Ishikawa (cell line): ENCODE data around the gene EMC9.

Experiments
- CEBPB ChIP-seq: IDR thresholded peaks from 2 replicates; pipeline ENCODE4 v1.6.1; 2012
- EP300 ChIP-seq: IDR thresholded peaks from 2 replicates; pipeline ENCODE4 v1.6.1; 2012; ENCODE audit warnings: borderline replicate concordance
- MAX ChIP-seq: IDR thresholded peaks from 2 replicates; pipeline ENCODE4 v1.6.1; 2012
- RAD21 ChIP-seq: IDR thresholded peaks from 2 replicates; pipeline ENCODE4 v1.6.1; 2012; ENCODE audit warnings: low read depth
- TAF1 ChIP-seq: IDR thresholded peaks from 2 replicates; pipeline ENCODE4 v1.6.1; 2012; ENCODE audit warnings: low read depth, mild to moderate bottlenecking
- TCF12 ChIP-seq: IDR thresholded peaks from 2 replicates; pipeline ENCODE4 v1.6.1; 2012; ENCODE audit warnings: low read depth
- YY1 ChIP-seq: IDR thresholded peaks from 2 replicates; pipeline ENCODE4 v1.6.1; 2012; ENCODE audit warnings: low read depth
- ZBTB7A ChIP-seq: IDR thresholded peaks from 2 replicates; pipeline ENCODE4 v1.6.1; 2012; ENCODE audit warnings: low read depth
- TF ChIP-seq, protein P1 (sequence below): IDR thresholded peaks from 2 replicates; pipeline ENCODE4 v1.6.1; 2012; ENCODE audit warnings: low read depth, mild to moderate bottlenecking

GRCh38 chr14:24139272-24139934 lies 2.0 kb downstream of the EMC9 start:
- TF ChIP-seq TCF12 (no peak), RAD21 (no peak), YY1 (no peak), EP300 (no peak), CEBPB (no peak), MAX (no peak), TAF1 (no peak), ZBTB7A (no peak)
- TF ChIP-seq, protein P1, sequence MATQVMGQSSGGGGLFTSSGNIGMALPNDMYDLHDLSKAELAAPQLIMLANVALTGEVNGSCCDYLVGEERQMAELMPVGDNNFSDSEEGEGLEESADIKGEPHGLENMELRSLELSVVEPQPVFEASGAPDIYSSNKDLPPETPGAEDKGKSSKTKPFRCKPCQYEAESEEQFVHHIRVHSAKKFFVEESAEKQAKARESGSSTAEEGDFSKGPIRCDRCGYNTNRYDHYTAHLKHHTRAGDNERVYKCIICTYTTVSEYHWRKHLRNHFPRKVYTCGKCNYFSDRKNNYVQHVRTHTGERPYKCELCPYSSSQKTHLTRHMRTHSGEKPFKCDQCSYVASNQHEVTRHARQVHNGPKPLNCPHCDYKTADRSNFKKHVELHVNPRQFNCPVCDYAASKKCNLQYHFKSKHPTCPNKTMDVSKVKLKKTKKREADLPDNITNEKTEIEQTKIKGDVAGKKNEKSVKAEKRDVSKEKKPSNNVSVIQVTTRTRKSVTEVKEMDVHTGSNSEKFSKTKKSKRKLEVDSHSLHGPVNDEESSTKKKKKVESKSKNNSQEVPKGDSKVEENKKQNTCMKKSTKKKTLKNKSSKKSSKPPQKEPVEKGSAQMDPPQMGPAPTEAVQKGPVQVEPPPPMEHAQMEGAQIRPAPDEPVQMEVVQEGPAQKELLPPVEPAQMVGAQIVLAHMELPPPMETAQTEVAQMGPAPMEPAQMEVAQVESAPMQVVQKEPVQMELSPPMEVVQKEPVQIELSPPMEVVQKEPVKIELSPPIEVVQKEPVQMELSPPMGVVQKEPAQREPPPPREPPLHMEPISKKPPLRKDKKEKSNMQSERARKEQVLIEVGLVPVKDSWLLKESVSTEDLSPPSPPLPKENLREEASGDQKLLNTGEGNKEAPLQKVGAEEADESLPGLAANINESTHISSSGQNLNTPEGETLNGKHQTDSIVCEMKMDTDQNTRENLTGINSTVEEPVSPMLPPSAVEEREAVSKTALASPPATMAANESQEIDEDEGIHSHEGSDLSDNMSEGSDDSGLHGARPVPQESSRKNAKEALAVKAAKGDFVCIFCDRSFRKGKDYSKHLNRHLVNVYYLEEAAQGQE = no peak
